DND-41 (cell line): ENCODE results near the gene ABLIM2.

Experiments
- ATAC-seq: fragments of 200-7000 bp; cut with Tn5 transposase; 3 replicates; pipeline ENCODE4 v1.9.1; 2021; ENCODE audit warnings: low read depth; ENCODE audit not compliant: insufficient read depth
- DNase-seq: peaks from one replicate; pipeline ENCODE4 v3.0.0-alpha.2; 2020
- H2AFZ ChIP-seq: 2 replicates; pipeline ENCODE4 v1.6.0; 2012; ENCODE audit warnings: low read depth, low read length
- H3K27ac ChIP-seq: 2 replicates; pipeline ENCODE4 v1.5.1; 2012; ENCODE audit warnings: low read length, inconsistent platforms
- H3K27me3 ChIP-seq: fragments of 200-600 bp; sonication (generic); 2 replicates; pipeline ENCODE4 v1.6.0; 2012; ENCODE audit warnings: low read length, mild to moderate bottlenecking, inconsistent platforms; ENCODE audit not compliant: insufficient read depth, poor library complexity
- H3K36me3 ChIP-seq: 2 replicates; pipeline ENCODE4 v1.5.1; 2012; ENCODE audit warnings: low read length, inconsistent platforms; ENCODE audit not compliant: insufficient read depth
- H3K4me1 ChIP-seq: 2 replicates; pipeline ENCODE4 v1.5.1; 2012; ENCODE audit warnings: mild to moderate bottlenecking, low read length; ENCODE audit not compliant: insufficient read depth
- H3K4me2 ChIP-seq: 2 replicates; pipeline ENCODE4 v1.6.0; 2012; ENCODE audit warnings: mild to moderate bottlenecking, moderate library complexity, low read length, inconsistent platforms; ENCODE audit not compliant: insufficient read depth
- H3K4me3 ChIP-seq, 2 experiments: fragments of 200-600 bp in 1 of 2; shearing (Covaris generic) in 1 of 2; 2 replicates each; pipeline ENCODE4 v1.5.1; 2012 to 2016; ENCODE audit warnings: inconsistent platforms in 2 of 2, low read length in 2 of 2, mild to moderate bottlenecking in 2 of 2, low read depth in 1 of 2, moderate library complexity in 1 of 2
- H3K79me2 ChIP-seq: 2 replicates; pipeline ENCODE4 v1.6.0; 2012; ENCODE audit warnings: low read length, inconsistent platforms; ENCODE audit not compliant: insufficient read depth
- H3K9ac ChIP-seq: 2 replicates; pipeline ENCODE4 v1.6.0; 2012; ENCODE audit warnings: low read depth, mild to moderate bottlenecking, inconsistent platforms, low read length, moderate library complexity
- H3K9me3 ChIP-seq: 2 replicates; pipeline ENCODE4 v1.5.1; 2012; ENCODE audit warnings: low read length, moderate library complexity, mild to moderate bottlenecking, inconsistent platforms; ENCODE audit not compliant: insufficient read depth, severe bottlenecking
- H4K20me1 ChIP-seq: 2 replicates; pipeline ENCODE4 v1.6.0; 2012; ENCODE audit warnings: low read length; ENCODE audit not compliant: insufficient read depth
- EZH2 ChIP-seq: IDR thresholded peaks from 3 replicates; pipeline ENCODE4 v1.6.1; 2012; ENCODE audit warnings: borderline replicate concordance, low read depth, mild to moderate bottlenecking, moderate library complexity, low read length, inconsistent platforms; ENCODE audit not compliant: severe bottlenecking
- TF ChIP-seq, protein P1 (sequence below): IDR thresholded peaks from 2 replicates; pipeline ENCODE4 v1.5.1; 2012; ENCODE audit warnings: borderline replicate concordance, low read length, moderate library complexity, mild to moderate bottlenecking; ENCODE audit not compliant: poor library complexity, severe bottlenecking; ENCODE audit errors: extremely low read depth

Gene ABLIM2

GRCh38 chr4:8115203-8115520 is 43.5 kb downstream of the ABLIM2 start:
- H4K20me1 ChIP-seq: peaks cover 6% of the 10 kb centered on the region; the same call in 1 of the 2 replicates
- H3K4me3 ChIP-seq: no peak overlapping the region
- H3K4me1 ChIP-seq: no peaks in the 10 kb centered on the region
- no peak overlapping the region for H2AFZ ChIP-seq
- no peak overlapping the region for H3K9ac ChIP-seq
- no peaks in the 10 kb centered on the region for H3K36me3 ChIP-seq
- H3K4me2 ChIP-seq: no peak overlapping the region
- H3K27ac ChIP-seq: no peak overlapping the region
- TF ChIP-seq, protein P1, sequence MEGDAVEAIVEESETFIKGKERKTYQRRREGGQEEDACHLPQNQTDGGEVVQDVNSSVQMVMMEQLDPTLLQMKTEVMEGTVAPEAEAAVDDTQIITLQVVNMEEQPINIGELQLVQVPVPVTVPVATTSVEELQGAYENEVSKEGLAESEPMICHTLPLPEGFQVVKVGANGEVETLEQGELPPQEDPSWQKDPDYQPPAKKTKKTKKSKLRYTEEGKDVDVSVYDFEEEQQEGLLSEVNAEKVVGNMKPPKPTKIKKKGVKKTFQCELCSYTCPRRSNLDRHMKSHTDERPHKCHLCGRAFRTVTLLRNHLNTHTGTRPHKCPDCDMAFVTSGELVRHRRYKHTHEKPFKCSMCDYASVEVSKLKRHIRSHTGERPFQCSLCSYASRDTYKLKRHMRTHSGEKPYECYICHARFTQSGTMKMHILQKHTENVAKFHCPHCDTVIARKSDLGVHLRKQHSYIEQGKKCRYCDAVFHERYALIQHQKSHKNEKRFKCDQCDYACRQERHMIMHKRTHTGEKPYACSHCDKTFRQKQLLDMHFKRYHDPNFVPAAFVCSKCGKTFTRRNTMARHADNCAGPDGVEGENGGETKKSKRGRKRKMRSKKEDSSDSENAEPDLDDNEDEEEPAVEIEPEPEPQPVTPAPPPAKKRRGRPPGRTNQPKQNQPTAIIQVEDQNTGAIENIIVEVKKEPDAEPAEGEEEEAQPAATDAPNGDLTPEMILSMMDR: no peak
- TF ChIP-seq EZH2: no peak
- no peaks in the 10 kb centered on the region for H3K79me2 ChIP-seq
- ATAC-seq: no peak
- DNase-seq: no peak
- no peaks in the 10 kb centered on the region for H3K27me3 ChIP-seq
- no peaks in the 10 kb centered on the region for H3K9me3 ChIP-seq

DNA sequence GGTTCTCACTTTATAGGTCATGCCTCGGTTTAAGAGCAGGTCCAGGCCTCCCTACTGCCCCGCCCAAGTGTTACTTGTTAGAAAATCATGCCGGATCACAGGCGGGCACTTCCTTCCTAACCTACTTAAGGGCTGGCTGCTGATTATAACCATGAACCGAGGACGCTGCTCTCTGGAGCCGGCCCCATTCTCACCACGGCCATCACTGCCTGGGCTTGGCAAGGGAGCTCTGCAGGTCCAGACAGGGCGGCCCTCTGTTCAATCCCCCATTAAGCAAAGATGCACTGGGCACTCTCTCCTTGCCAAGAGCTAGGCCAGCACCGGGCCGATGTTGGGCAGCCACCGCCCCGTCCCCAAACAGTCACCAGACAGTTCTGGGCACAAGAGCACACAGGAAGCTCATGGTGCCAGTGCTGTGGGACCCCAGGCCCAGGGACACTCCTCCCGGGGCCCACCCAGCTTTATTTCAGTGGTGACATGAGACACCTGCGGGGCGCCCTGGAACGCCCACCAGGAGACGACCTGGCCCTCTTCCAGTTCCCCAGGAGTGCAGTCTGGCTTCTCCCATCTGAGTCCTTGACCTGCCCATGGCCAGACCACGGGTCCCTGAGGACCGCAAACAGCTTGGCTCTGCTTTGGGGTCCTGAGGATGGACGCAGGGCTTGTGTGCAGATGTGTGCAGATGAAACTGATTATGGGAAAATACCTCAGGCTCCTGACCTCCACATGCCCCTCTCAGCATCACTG is 44.0 kb downstream of the ABLIM2 start:
- Histone ChIP-seq H3K4me3 (no peak overlapping the region), H4K20me1 (peaks cover 6% of the 10 kb centered on the region; the same call in 1 of the 2 replicates), H3K4me2 (no peak overlapping the region), H3K9me3 (no peaks in the 10 kb centered on the region), H3K9ac (no peak overlapping the region), H2AFZ (no peak overlapping the region), H3K27me3 (no peaks in the 10 kb centered on the region), H3K36me3 (no peaks in the 10 kb centered on the region), H3K4me1 (no peaks in the 10 kb centered on the region), H3K27ac (no peak overlapping the region), H3K79me2 (no peaks in the 10 kb centered on the region)
- no peak for TF ChIP-seq EZH2
- TF ChIP-seq, protein P1: no peak
- ATAC-seq (no peak), DNase-seq (no peak)

DNA sequence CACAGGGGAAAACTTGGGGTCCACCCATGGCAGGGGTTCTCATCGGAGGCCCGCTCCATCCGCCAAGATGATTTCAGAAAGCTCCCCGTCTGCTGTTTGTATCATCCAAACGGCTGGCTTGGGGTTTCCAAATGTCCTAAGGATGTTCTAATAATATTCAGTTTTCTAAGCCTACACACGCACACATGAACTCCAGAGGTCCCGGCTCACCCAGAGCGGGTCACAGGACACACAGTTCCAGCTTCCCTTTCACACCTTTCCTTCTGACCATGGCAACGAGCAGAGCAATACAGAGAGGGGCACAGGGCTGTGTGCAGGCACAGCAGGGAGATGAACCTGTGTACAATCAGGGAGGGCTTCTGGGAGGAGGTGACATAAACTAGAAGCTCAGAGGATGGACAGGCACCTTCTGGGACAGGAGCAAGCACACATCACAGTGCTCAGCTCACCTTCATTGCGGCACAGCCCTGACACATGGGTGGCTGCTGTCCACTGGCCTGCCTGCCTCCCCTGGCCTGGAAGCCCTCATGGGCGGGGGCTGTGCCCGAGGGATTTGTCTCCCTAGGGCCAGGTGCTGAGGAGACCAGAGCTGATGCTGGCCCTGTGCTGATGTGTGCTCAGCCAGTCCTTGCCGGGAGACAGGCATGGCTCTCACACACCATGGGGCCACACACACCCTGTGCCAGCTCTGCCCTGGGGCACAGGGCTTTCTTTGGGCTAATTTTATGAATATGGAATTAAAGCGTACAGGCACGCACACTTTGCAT is 44.8 kb downstream of the ABLIM2 start:
- peaks cover 6% of the 10 kb centered on the region; the same call in 1 of the 2 replicates for H4K20me1 ChIP-seq
- no peak overlapping the region for H3K27ac ChIP-seq
- no peaks in the 10 kb centered on the region for H3K79me2 ChIP-seq
- DNase-seq (no peak), ATAC-seq (no peak)
- no peaks in the 10 kb centered on the region for H3K36me3 ChIP-seq
- TF ChIP-seq, protein P1: no peak
- no peak for TF ChIP-seq EZH2
- H3K27me3 ChIP-seq: no peaks in the 10 kb centered on the region
- H3K9ac ChIP-seq: no peak overlapping the region
- no peak overlapping the region for H2AFZ ChIP-seq
- H3K4me1 ChIP-seq: no peaks in the 10 kb centered on the region
- no peak overlapping the region for H3K4me2 ChIP-seq
- H3K9me3 ChIP-seq: no peaks in the 10 kb centered on the region
- no peak overlapping the region for H3K4me3 ChIP-seq
